Lung (tissue), 12 donors: ENCODE results near the gene CCL1. TPM values are rescaled to one million over a fixed set of nuclear protein-coding genes. Genes with fewer than 3 reads are reported as not detected.

Experiments
- ATAC-seq: fragments of 200-7000 bp; cut with Tn5 transposase; one replicate; pipeline ENCODE4 v1.9.1; 2020; ENCODE audit warnings: moderate number of reproducible peaks; ENCODE audit not compliant: insufficient read depth, low FRiP score
- DNase-seq, 3 donors: peaks; one replicate each; pipeline ENCODE4 v3.0.0-alpha.2; 2013 to 2017
- H3K27ac ChIP-seq, 2 donors: one replicate each; pipeline ENCODE4 v1.5.1; 2013; ENCODE audit warnings: mild to moderate bottlenecking in 2 of 2, moderate library complexity in 2 of 2, control low read depth in 1 of 2, inconsistent platforms in 1 of 2, low read depth in 1 of 2, low read length in 1 of 2
- H3K27me3 ChIP-seq, 3 donors: one replicate each; pipeline ENCODE4 v1.5.1; 2013; ENCODE audit warnings: low read length in 2 of 3; ENCODE audit not compliant: control insufficient read depth in 3 of 3, insufficient read depth in 3 of 3
- H3K36me3 ChIP-seq, 4 donors: one replicate each; pipeline ENCODE4 v1.5.1; 2013; ENCODE audit warnings: low read length in 4 of 4, mild to moderate bottlenecking in 1 of 4, moderate library complexity in 1 of 4; ENCODE audit not compliant: control insufficient read depth in 4 of 4, insufficient read depth in 4 of 4
- H3K4me1 ChIP-seq, 5 donors: one replicate each; pipeline ENCODE4 v1.5.1; 2013; ENCODE audit warnings: low read length in 5 of 5, mild to moderate bottlenecking in 2 of 5, moderate library complexity in 1 of 5; ENCODE audit not compliant: control insufficient read depth in 5 of 5, insufficient read depth in 5 of 5
- H3K4me3 ChIP-seq: one replicate; pipeline ENCODE4 v1.5.1; 2013; ENCODE audit warnings: mild to moderate bottlenecking, control low read depth, moderate library complexity
- H3K9ac ChIP-seq, 2 donors: one replicate each; pipeline ENCODE4 v1.5.1; 2013; ENCODE audit warnings: low read length in 2 of 2, control low read depth in 1 of 2; ENCODE audit not compliant: insufficient read depth in 1 of 2
- H3K9me3 ChIP-seq, 4 donors: one replicate each; pipeline ENCODE4 v1.5.1; 2013; ENCODE audit warnings: low read length in 3 of 4, mild to moderate bottlenecking in 1 of 4, moderate library complexity in 1 of 4; ENCODE audit not compliant: control insufficient read depth in 4 of 4, insufficient read depth in 3 of 4
- CTCF ChIP-seq: IDR thresholded peaks from 2 replicates; pipeline ENCODE4 v1.5.1; 2012; ENCODE audit warnings: mild to moderate bottlenecking; ENCODE audit errors: control extremely low read depth, extremely low read depth
- WGBS, 2 donors: extraction: QIAGEN DNeasy Blood & Tissue Kit; methylation state at CpG; one replicate each; pipeline ENCODE4 v1.1.7; 2013; 5-methylcytosine and 5-hydroxymethylcytosine counted together
- polyA plus RNA-seq, 2 donors: library from polyadenylated mRNA; stranded (reverse); fragments of 200-250 nt; gene quantifications; one replicate each; pipeline ENCODE4 v1.2.1, GENCODE V29; 2013
- total RNA-seq, 2 donors: library from RNA; depleted of rRNA in 1 of 2; stranded (reverse); fragments of >200 nt in 1 of 2; gene quantifications; one replicate each; pipeline ENCODE4 v1.2.1, GENCODE V29; 2014 to 2021
- donor health status: control.
- donor health status: control.
- donor health status: Bipolar disorder and iron deficiency.
- donor health status: healthy.
- donor health status: DM: yes; HTN: yes; CAD: no.

The CCL1 gene
- total and polyA plus RNA-seq, 4 donors, result 0.44 TPM; not detected in 3

- H3K9me3 ChIP-seq, result no peaks in the 10 kb centered on the region
- ATAC-seq, result no peak
- peaks cover 0 to 3% (median 0%) of the 10 kb centered on the region in 5 donors for H3K4me1 ChIP-seq
- H3K27me3 ChIP-seq, result peaks cover 0 to 4% (median 0%) of the 10 kb centered on the region in 3 donors
- DNase-seq, result no peak
- no peak overlapping the region for H3K9ac ChIP-seq
- H3K36me3 ChIP-seq, result no peaks in the 10 kb centered on the region
- 79 to 87% methylated on average over 9 of the region's 9 CpGs for WGBS, 2 donors
- H3K27ac ChIP-seq, result no peak overlapping the region
- no peak overlapping the region for H3K4me3 ChIP-seq
- no peak for TF ChIP-seq CTCF
These were observed 4.6 kb upstream of the CCL1 start for GRCh38 chr17:34367486-34368195.

GRCh38 chr17:34366529-34367107, 3.6 kb upstream of the CCL1 start:
- Histone ChIP-seq H3K27ac (no peak overlapping the region), H3K4me1 (peaks cover 0 to 3% (median 0%) of the 10 kb centered on the region in 5 donors), H3K27me3 (peaks cover 0 to 4% (median 0%) of the 10 kb centered on the region in 3 donors), H3K9me3 (no peaks in the 10 kb centered on the region), H3K9ac (no peak overlapping the region), H3K36me3 (no peaks in the 10 kb centered on the region), H3K4me3 (no peak overlapping the region)
- no peak for DNase-seq
- ATAC-seq, result no peak
- 64 to 76% methylated on average over 4 of the region's 4 CpGs for WGBS, 2 donors
- no peak for TF ChIP-seq CTCF

DNA sequence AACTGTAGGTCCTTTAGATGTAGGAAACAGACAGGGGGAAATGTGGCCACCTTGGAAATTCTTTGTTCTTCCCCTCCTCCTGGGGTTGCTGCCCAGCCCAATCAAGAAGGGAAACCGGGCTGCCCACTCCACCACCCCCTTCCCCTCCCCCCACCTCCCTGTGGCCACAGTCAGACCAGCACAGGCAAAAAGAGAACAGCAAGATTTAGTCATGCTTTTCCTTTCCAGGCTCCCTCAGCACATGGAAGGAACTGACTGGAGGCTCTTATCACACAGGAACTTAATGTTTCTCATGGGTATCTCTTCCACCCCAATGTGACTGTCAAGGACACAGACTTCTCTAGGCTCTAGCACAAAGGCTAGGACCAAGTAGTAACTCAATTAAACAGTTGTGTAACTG, 3.0 kb upstream of the CCL1 start:
- H3K36me3 ChIP-seq, result no peaks in the 10 kb centered on the region
- peaks cover 0 to 4% (median 0%) of the 10 kb centered on the region in 3 donors for H3K27me3 ChIP-seq
- H3K4me3 ChIP-seq, result no peak overlapping the region
- WGBS, 2 donors, result 0 to 29% methylated on average over 1 of the region's 1 CpG
- ATAC-seq, result no peak
- H3K9me3 ChIP-seq, result no peaks in the 10 kb centered on the region
- no peak for TF ChIP-seq CTCF
- H3K4me1 ChIP-seq, result peaks cover 0 to 6% (median 0%) of the 10 kb centered on the region in 5 donors
- no peak for DNase-seq
- no peak overlapping the region for H3K27ac ChIP-seq
- no peak overlapping the region for H3K9ac ChIP-seq
